ENCODE measurements around the gene FBL.

FBL gene

GRCh38 chr19:39788244-39788643 lies 57.9 kb downstream of the FBL start:
- DNase-seq (ENCODE audit: low read depth in 2 of 2) = no peak

All from fibroblast of skin of left quadriceps (primary cell).